ENCODE measurements around the gene TMEM183A.
"Not testable (repeated sequence)": the region's sequence is repeated elsewhere in the genome, so short reads cannot be mapped to it uniquely, and the experiment has no call there.

- TF ChIP-seq POLR2AphosphoS5, CTCF, POLR2A (IDR thresholded peaks at IDR 0.05): not testable (repeated sequence)
These were observed 1.6 kb upstream of the TMEM183A start for GRCh38 chr1:203005395-203006142.

Data from prostate gland (tissue), 2 donors.